Measurements from ENCODE around the gene LEO1.
A peak's percentile ranks its signal among the peaks of the same experiment; 100 is the strongest.

Gene LEO1

DNA sequence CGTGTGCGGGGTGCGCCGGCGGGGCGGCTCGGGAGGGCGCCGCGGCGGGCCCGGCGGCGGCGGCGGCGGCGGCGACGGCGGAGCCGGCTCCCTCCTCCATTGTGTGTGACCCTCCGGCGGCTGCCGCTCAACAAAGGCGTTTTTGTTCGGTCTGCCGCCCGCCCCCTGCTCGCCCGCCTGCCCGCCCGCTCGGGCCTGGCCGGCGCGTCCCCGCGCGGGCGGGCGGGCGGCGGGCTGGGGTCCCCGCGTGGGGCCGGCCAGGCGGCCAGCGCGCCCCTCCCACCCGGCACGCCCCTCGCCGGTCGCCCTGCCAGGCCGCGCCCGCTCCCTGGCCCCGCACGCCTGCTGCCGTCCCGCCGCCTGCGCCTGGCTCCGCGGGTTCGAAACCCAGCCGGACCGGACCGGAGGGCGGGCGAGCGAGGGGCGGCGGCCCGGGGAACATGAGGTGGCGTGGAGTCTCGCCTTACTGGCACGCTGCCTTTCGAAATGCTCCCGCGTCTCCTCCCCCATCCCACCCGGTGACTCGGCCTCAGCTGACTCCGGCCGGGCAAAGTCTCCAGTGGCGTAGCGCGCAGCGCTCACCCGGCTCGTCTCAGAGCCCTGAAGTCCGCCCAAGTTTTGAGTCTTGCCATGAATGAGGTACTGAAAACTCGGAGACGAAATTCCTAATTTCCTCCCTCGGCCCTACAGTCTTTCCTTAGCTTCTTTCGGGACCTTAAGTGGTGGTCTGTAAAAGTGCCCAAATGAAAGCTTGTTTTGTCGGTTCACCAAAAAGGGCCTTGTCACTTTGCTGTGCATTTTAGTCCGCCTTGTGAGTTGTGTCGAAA is 48.0 kb upstream of the LEO1 start:
- no peaks in the 10 kb centered on the region for H3K9me3 ChIP-seq (ENCODE audit: insufficient read depth, low read depth, low read length)
- peaks cover 51% of the 10 kb centered on the region for H3K79me2 ChIP-seq (ENCODE audit: insufficient read depth, low read length)
- H3K4me1 ChIP-seq (ENCODE audit: insufficient read depth, low read length, poor library complexity, severe bottlenecking) = peaks cover 37% of the 10 kb centered on the region
- H3K4me3 ChIP-seq (ENCODE audit: low read length, poor library complexity, severe bottlenecking) = peak overlapping the region; percentile 86
- no peaks in the 10 kb centered on the region for H3K9me2 ChIP-seq (replicated peaks; ENCODE audit: low read depth, low read length)
- TF ChIP-seq EZH2phosphoT487 (IDR thresholded peaks at IDR 0.05; ENCODE audit: borderline replicate concordance) = no peak
- TF ChIP-seq, protein P1, sequence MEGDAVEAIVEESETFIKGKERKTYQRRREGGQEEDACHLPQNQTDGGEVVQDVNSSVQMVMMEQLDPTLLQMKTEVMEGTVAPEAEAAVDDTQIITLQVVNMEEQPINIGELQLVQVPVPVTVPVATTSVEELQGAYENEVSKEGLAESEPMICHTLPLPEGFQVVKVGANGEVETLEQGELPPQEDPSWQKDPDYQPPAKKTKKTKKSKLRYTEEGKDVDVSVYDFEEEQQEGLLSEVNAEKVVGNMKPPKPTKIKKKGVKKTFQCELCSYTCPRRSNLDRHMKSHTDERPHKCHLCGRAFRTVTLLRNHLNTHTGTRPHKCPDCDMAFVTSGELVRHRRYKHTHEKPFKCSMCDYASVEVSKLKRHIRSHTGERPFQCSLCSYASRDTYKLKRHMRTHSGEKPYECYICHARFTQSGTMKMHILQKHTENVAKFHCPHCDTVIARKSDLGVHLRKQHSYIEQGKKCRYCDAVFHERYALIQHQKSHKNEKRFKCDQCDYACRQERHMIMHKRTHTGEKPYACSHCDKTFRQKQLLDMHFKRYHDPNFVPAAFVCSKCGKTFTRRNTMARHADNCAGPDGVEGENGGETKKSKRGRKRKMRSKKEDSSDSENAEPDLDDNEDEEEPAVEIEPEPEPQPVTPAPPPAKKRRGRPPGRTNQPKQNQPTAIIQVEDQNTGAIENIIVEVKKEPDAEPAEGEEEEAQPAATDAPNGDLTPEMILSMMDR (conservative IDR thresholded peaks at IDR 0.05; ENCODE audit: low read length) = no peak
- no peaks in the 10 kb centered on the region for H3K36me3 ChIP-seq (ENCODE audit: insufficient read depth, low read length)
- no peaks in the 10 kb centered on the region for H3K27me3 ChIP-seq (ENCODE audit: insufficient read depth, low read length, poor library complexity, severe bottlenecking)
- H3K9ac ChIP-seq (ENCODE audit: low read depth, low read length, poor library complexity, severe bottlenecking) = peak overlapping the region; percentile 85
- peak overlapping the region; percentile 76 for H2AFZ ChIP-seq (ENCODE audit: low read length)
- H3F3A ChIP-seq (ENCODE audit: low read depth) = no peaks in the 10 kb centered on the region
- H4K20me1 ChIP-seq (ENCODE audit: insufficient read depth, low read length, poor library complexity, severe bottlenecking) = peaks cover 43% of the 10 kb centered on the region
- peak overlapping the region; percentile 89 for H3K4me2 ChIP-seq (ENCODE audit: low read depth, low read length, poor library complexity, severe bottlenecking)

DNA sequence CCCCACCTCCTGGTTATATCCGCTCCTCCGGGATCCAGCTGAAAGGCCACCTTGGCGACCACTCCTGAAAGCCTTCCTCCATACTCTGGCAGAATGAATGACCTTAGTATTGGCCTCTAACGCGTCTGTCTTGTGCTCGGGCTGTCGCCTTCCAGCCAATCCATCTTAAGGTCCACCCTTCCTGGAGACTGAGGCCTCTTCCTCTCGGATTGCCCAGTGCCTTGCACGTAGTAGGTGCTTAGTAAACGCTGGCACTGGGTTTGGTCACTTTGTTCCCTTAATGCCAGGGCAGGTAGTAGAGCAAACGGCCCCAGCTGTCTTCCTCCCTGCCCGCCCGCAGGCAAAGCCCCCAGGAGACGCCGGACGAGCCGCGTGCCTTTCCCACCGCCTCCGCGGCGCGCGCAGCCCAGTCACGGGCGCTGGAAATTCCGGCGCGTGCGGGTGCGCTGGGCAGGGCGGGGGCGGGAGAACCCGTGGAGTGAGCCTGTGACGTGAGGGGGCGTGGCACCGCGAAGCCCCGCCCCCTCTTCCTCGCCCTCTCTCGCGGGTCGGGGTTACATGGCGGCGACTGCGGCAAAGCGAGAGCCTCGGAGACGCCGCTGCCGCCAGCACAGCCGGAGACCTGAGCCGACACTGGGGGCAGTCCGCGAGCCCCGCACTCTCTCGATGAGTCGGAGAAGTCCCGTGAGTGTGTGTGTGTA is 47.3 kb upstream of the LEO1 start, which contains the start of gene MAPK6:
TSS of gene MAPK6 (plus strand) at position 527 of the 701 bp plus-strand sequence. CDS start 27,242 bp downstream, outside the sequence.
- H3K4me1 ChIP-seq (ENCODE audit: insufficient read depth, low read length, poor library complexity, severe bottlenecking) = peaks cover 35% of the 10 kb centered on the region
- H3K27me3 ChIP-seq (ENCODE audit: insufficient read depth, low read length, poor library complexity, severe bottlenecking) = no peaks in the 10 kb centered on the region
- H3K79me2 ChIP-seq (ENCODE audit: insufficient read depth, low read length) = peaks cover 43% of the 10 kb centered on the region
- no peaks in the 10 kb centered on the region for H3K9me2 ChIP-seq (replicated peaks; ENCODE audit: low read depth, low read length)
- peak within 1 kb of the TSS; percentile 89 for H3K4me2 ChIP-seq (ENCODE audit: low read depth, low read length, poor library complexity, severe bottlenecking)
- peak within 1 kb of the TSS; percentile 85 for H3K9ac ChIP-seq (ENCODE audit: low read depth, low read length, poor library complexity, severe bottlenecking)
- H4K20me1 ChIP-seq (ENCODE audit: insufficient read depth, low read length, poor library complexity, severe bottlenecking) = peaks cover 37% of the 10 kb centered on the region
- H3K4me3 ChIP-seq (ENCODE audit: low read length, poor library complexity, severe bottlenecking) = peak within 1 kb of the TSS; percentile 86
- no peaks in the 10 kb centered on the region for H3K36me3 ChIP-seq (ENCODE audit: insufficient read depth, low read length)
- H2AFZ ChIP-seq (ENCODE audit: low read length) = peak within 1 kb of the TSS; percentile 76
- H3F3A ChIP-seq (ENCODE audit: low read depth) = no peaks in the 10 kb centered on the region
- no peaks in the 10 kb centered on the region for H3K9me3 ChIP-seq (ENCODE audit: insufficient read depth, low read depth, low read length)
- TF ChIP-seq, protein P1 (conservative IDR thresholded peaks at IDR 0.05; ENCODE audit: low read length) = no peak
- no peak for TF ChIP-seq EZH2phosphoT487 (IDR thresholded peaks at IDR 0.05; ENCODE audit: borderline replicate concordance)

DNA sequence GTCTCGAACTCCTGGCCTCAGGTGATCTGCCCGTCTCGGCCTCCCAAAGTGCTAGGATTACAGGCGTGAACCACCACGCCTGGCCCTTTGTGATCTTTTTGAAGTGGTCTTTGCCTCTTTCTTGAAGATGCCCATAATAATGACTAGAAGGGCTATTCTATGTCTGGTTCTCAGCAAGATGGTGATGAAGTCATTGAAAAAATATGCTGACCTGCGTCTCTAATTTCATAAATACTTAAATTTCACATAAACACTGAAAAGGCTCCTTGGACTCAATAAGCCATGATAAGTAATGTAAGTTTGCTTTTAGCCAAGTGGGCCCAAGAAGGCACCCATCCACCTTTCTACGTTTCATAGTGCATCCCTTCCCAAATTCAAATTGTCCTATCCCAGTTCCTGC is 46.7 kb upstream of the LEO1 start:
- no peaks in the 10 kb centered on the region for H3F3A ChIP-seq (ENCODE audit: low read depth)

More for the DNA sequence above, 46.7 kb upstream of the LEO1 start:
- peak overlapping the region; percentile 71 for H3K9ac ChIP-seq (ENCODE audit: low read depth, low read length, poor library complexity, severe bottlenecking)
- H3K9me2 ChIP-seq (replicated peaks; ENCODE audit: low read depth, low read length) = no peaks in the 10 kb centered on the region
- H2AFZ ChIP-seq (ENCODE audit: low read length) = peak overlapping the region; percentile 76
- H3K4me2 ChIP-seq (ENCODE audit: low read depth, low read length, poor library complexity, severe bottlenecking) = peak overlapping the region; percentile 73
- H3K4me3 ChIP-seq (ENCODE audit: low read length, poor library complexity, severe bottlenecking) = peak overlapping the region; percentile 72
- TF ChIP-seq EZH2phosphoT487 (IDR thresholded peaks at IDR 0.05; ENCODE audit: borderline replicate concordance) = no peak
- TF ChIP-seq, protein P1 (conservative IDR thresholded peaks at IDR 0.05; ENCODE audit: low read length) = no peak
- peaks cover 31% of the 10 kb centered on the region for H4K20me1 ChIP-seq (ENCODE audit: insufficient read depth, low read length, poor library complexity, severe bottlenecking)
- peaks cover 35% of the 10 kb centered on the region for H3K4me1 ChIP-seq (ENCODE audit: insufficient read depth, low read length, poor library complexity, severe bottlenecking)
- H3K9me3 ChIP-seq (ENCODE audit: insufficient read depth, low read depth, low read length) = no peaks in the 10 kb centered on the region
- H3K79me2 ChIP-seq (ENCODE audit: insufficient read depth, low read length) = peaks cover 37% of the 10 kb centered on the region
- no peaks in the 10 kb centered on the region for H3K36me3 ChIP-seq (ENCODE audit: insufficient read depth, low read length)
- no peaks in the 10 kb centered on the region for H3K27me3 ChIP-seq (ENCODE audit: insufficient read depth, low read length, poor library complexity, severe bottlenecking)

All from Loucy (cell line).